ENCODE results near the gene SLC39A1. TPM values are rescaled to one million over a fixed set of nuclear protein-coding genes. Genes with fewer than 3 reads are reported as not detected.

Gene SLC39A1
- total and polyA plus RNA-seq, 9 of the 15 experiments (the other 6 are each of a cell fraction or from before 2014, with no cell fraction given) = 9.9 to 81.1 (median 62.7) TPM

GRCh38 chr1:153945131-153945794, 18.1 kb downstream of the SLC39A1 start (continued):
- no peak for TF ChIP-seq KLF10 (CRISPR knock-in tag; IDR thresholded peaks at IDR 0.05)
- peak; percentile 93 to 97; a peak in 3 of 4 replicates for TF ChIP-seq ETV6 (IDR thresholded peaks at IDR 0.05; ENCODE audit: borderline replicate concordance in 1 of 2, low read depth in 2 of 2, low read length in 1 of 2)
- TF ChIP-seq ETV6 (CRISPR knock-in tag; IDR thresholded peaks at IDR 0.05; ENCODE audit: borderline replicate concordance) = no peak
- TF ChIP-seq JUN (IDR thresholded peaks at IDR 0.05; ENCODE audit: borderline replicate concordance, low read depth, low read length) = no peak
- peak; percentile 62; the same call in 1 of the 2 replicates for TF ChIP-seq JUN (CRISPR knock-in tag; IDR thresholded peaks at IDR 0.05; ENCODE audit: borderline replicate concordance)
- peak; percentile 57; the same call in 1 of the 2 replicates for TF ChIP-seq SUPT5H (IDR thresholded peaks at IDR 0.05)
- TF ChIP-seq ETV1 (tag; conservative IDR thresholded peaks at IDR 0.05; ENCODE audit: low read depth) = peak; percentile 67
- TF ChIP-seq ZNF740 (CRISPR knock-in tag; IDR thresholded peaks at IDR 0.05) = peak; percentile 93
- TF ChIP-seq ZNF740 (tag; IDR thresholded peaks at IDR 0.05) = peak in 1 of 2 experiments; percentile 87; a peak in 2 of 4 replicates
- TF ChIP-seq HMG20B (CRISPR knock-in tag; IDR thresholded peaks at IDR 0.05) = no peak
- TF ChIP-seq ZNF778 (CRISPR knock-in tag; IDR thresholded peaks at IDR 0.05) = no peak
- TF ChIP-seq ELF1 (tag; IDR thresholded peaks at IDR 0.05) = peak; percentile 70; the same call in 1 of the 2 replicates
- TF ChIP-seq PTBP1 (IDR thresholded peaks at IDR 0.05; ENCODE audit: low read depth, low read length) = no peak
- 0 out of 2 replicates have a peak, but pooled peaks have one; percentile 2 for TF ChIP-seq JUND (IDR thresholded peaks at IDR 0.05; ENCODE audit: borderline replicate concordance, low read depth, low read length)
- no peak; the same call in 2 of the 3 replicates for TF ChIP-seq JUND (tag; IDR thresholded peaks at IDR 0.05; ENCODE audit: borderline replicate concordance, low read depth, low read length)
- TF ChIP-seq CAMTA2 (CRISPR knock-in tag; conservative IDR thresholded peaks at IDR 0.05) = no peak
- no peak for TF ChIP-seq KDM1A (IDR thresholded peaks at IDR 0.05)
- no peak for TF ChIP-seq ZKSCAN8 (CRISPR knock-in tag; IDR thresholded peaks at IDR 0.05)
- TF ChIP-seq RUNX1 (IDR thresholded peaks at IDR 0.05; ENCODE audit: low read depth) = 0 out of 2 replicates have a peak, but pooled peaks have one; percentile 34
- peak; percentile 50 for TF ChIP-seq CHD1 (IDR thresholded peaks at IDR 0.05; ENCODE audit: low read length)
- no peak for TF ChIP-seq ZBTB43 (CRISPR knock-in tag; IDR thresholded peaks at IDR 0.05)
- no peak for TF ChIP-seq MCM2 (IDR thresholded peaks at IDR 0.05; ENCODE audit: low read depth)
- no peak for TF ChIP-seq HNRNPL (IDR thresholded peaks at IDR 0.05; ENCODE audit: low read depth, low read length)
